HEK293 (cell line): Measurements from ENCODE around the gene CTDNEP1.
A peak's percentile ranks its signal among the peaks of the same experiment; 100 is the strongest.

Experiments
- AEBP2 ChIP-seq: fragments of 450-650 bp; formaldehyde crosslinking; IDR thresholded peaks from 2 replicates; pipeline ENCODE4 v1.5.1; 2016; ENCODE audit warnings: missing biosample characterization, missing genetic modification characterization, borderline replicate concordance
- BCL11A ChIP-seq: fragments of 450-650 bp; formaldehyde crosslinking; IDR thresholded peaks from 2 replicates; pipeline ENCODE4 v1.5.1; 2016; ENCODE audit warnings: low read depth, missing biosample characterization, missing genetic modification characterization
- KLF7 ChIP-seq: fragments of 450-650 bp; formaldehyde crosslinking; IDR thresholded peaks from 2 replicates; pipeline ENCODE4 v1.5.1; 2016; ENCODE audit warnings: missing biosample characterization, missing genetic modification characterization, borderline replicate concordance
- KLF9 ChIP-seq: fragments of 450-650 bp; formaldehyde crosslinking; IDR thresholded peaks from 2 replicates; pipeline ENCODE4 v1.5.1; 2016; ENCODE audit warnings: missing biosample characterization, missing genetic modification characterization, low read depth
- MZF1 ChIP-seq: fragments of 450-650 bp; formaldehyde crosslinking; IDR thresholded peaks from 2 replicates; pipeline ENCODE4 v1.5.1; 2017; ENCODE audit warnings: missing biosample characterization, missing genetic modification characterization, borderline replicate concordance
- OVOL3 ChIP-seq: fragments of 450-650 bp; formaldehyde crosslinking; IDR thresholded peaks from 2 replicates; pipeline ENCODE4 v1.5.1; 2016; ENCODE audit warnings: missing biosample characterization, missing genetic modification characterization
- SP2 ChIP-seq: fragments of 450-650 bp; formaldehyde crosslinking; IDR thresholded peaks from 2 replicates; pipeline ENCODE4 v1.5.1; 2016; ENCODE audit warnings: missing biosample characterization, missing genetic modification characterization
- YY2 ChIP-seq: fragments of 450-650 bp; formaldehyde crosslinking; IDR thresholded peaks from 2 replicates; pipeline ENCODE4 v1.5.1; 2016; ENCODE audit warnings: missing biosample characterization, missing genetic modification characterization
- ZBTB10 ChIP-seq: fragments of 450-650 bp; formaldehyde crosslinking; IDR thresholded peaks from 2 replicates; pipeline ENCODE4 v1.5.1; 2016; ENCODE audit warnings: missing biosample characterization, missing genetic modification characterization
- ZBTB17 ChIP-seq: fragments of 450-650 bp; formaldehyde crosslinking; IDR thresholded peaks from 2 replicates; pipeline ENCODE4 v1.5.1; 2016; ENCODE audit warnings: missing biosample characterization, missing genetic modification characterization
- ZFP69B ChIP-seq: fragments of 450-650 bp; formaldehyde crosslinking; IDR thresholded peaks from 2 replicates; pipeline ENCODE4 v1.5.1; 2016; ENCODE audit warnings: missing biosample characterization, missing genetic modification characterization
- ZNF2 ChIP-seq: fragments of 450-650 bp; formaldehyde crosslinking; IDR thresholded peaks from 2 replicates; pipeline ENCODE4 v1.5.1; 2016; ENCODE audit warnings: missing biosample characterization, missing genetic modification characterization
- ZNF211 ChIP-seq: fragments of 450-650 bp; formaldehyde crosslinking; IDR thresholded peaks from 2 replicates; pipeline ENCODE4 v1.5.1; 2016; ENCODE audit warnings: low read depth, missing biosample characterization, missing genetic modification characterization
- ZNF274 ChIP-seq, 2 experiments: fragments of 200-500 bp in 1 of 2; fragments of 450-650 bp in 1 of 2; sonication (Bioruptor generic) in 1 of 2; formaldehyde crosslinking in 1 of 2; IDR thresholded peaks; 2 replicates each; pipeline versions ENCODE4 v1.5.1 to v1.6.1; 2014 to 2016; ENCODE audit warnings: borderline replicate concordance in 1 of 2, inconsistent platforms in 1 of 2, low read length in 1 of 2, missing biosample characterization in 1 of 2, missing genetic modification characterization in 1 of 2
- ZNF354C ChIP-seq: fragments of 450-650 bp; formaldehyde crosslinking; IDR thresholded peaks from 2 replicates; pipeline ENCODE4 v1.5.1; 2016; ENCODE audit warnings: missing biosample characterization, missing genetic modification characterization, low read depth, borderline replicate concordance
- ZNF449 ChIP-seq: fragments of 450-650 bp; formaldehyde crosslinking; IDR thresholded peaks from 2 replicates; pipeline ENCODE4 v1.5.1; 2017; ENCODE audit warnings: missing biosample characterization, mild to moderate bottlenecking, missing genetic modification characterization, moderate library complexity
- ZNF629 ChIP-seq: fragments of 450-650 bp; formaldehyde crosslinking; IDR thresholded peaks from 2 replicates; pipeline ENCODE4 v1.5.1; 2017; ENCODE audit warnings: missing biosample characterization, missing genetic modification characterization
- ZNF776 ChIP-seq: fragments of 450-650 bp; formaldehyde crosslinking; IDR thresholded peaks from 2 replicates; pipeline ENCODE4 v1.5.0; 2017; ENCODE audit warnings: missing biosample characterization, missing genetic modification characterization, borderline replicate concordance
- ZSCAN30 ChIP-seq: fragments of 450-650 bp; IDR thresholded peaks from 2 replicates; pipeline ENCODE4 v1.5.1; 2018; ENCODE audit warnings: missing biosample characterization, mild to moderate bottlenecking, missing genetic modification characterization, moderate library complexity
- TF ChIP-seq, protein P1 (sequence below): fragments of 450-650 bp; formaldehyde crosslinking; IDR thresholded peaks from 2 replicates; pipeline ENCODE4 v1.5.1; 2017; ENCODE audit warnings: missing biosample characterization, missing genetic modification characterization
- TF ChIP-seq, protein P2 (sequence below): fragments of 450-650 bp; formaldehyde crosslinking; IDR thresholded peaks from 2 replicates; pipeline ENCODE4 v1.5.1; 2016; ENCODE audit warnings: missing biosample characterization, missing genetic modification characterization, borderline replicate concordance
- TF ChIP-seq, protein P3 (sequence below): fragments of 450-650 bp; formaldehyde crosslinking; IDR thresholded peaks from 2 replicates; pipeline ENCODE4 v1.5.1; 2017; ENCODE audit warnings: missing biosample characterization, missing genetic modification characterization

Gene CTDNEP1

DNA sequence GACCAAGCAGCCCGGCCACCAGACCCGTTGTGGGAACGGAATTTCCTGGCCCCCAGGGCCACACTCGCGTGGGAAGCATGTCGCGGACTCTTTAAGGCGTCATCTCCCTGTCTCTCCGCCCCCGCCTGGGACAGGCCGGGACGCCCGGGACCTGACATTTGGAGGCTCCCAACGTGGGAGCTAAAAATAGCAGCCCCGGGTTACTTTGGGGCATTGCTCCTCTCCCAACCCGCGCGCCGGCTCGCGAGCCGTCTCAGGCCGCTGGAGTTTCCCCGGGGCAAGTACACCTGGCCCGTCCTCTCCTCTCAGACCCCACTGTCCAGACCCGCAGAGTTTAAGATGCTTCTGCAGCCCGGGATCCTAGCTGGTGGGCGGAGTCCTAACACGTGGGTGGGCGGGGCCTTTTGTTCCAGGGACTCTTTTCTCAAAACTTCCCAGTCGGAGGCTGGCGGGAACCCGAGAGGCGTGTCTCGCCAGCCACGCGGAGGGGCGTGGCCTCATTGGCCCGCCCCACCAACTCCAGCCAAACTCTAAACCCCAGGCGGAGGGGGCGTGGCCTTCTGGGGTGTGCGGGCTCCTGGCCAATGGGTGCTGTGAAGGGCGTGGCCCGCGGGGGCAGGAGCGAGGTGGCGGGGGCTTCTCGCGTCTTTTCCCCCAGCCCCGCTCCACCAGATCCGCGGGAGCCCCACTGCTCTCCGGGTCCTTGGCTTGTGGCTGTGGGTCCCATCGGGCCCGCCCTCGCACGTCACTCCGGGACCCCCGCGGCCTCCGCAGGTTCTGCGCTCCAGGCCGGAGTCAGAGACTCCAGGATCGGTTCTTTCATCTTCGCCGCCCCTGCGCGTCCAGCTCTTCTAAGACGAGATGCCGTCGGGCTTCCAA is 29.8 kb upstream of the CTDNEP1 start, which contains the start of gene SLC2A4 (continued):
- TF ChIP-seq, protein P1, sequence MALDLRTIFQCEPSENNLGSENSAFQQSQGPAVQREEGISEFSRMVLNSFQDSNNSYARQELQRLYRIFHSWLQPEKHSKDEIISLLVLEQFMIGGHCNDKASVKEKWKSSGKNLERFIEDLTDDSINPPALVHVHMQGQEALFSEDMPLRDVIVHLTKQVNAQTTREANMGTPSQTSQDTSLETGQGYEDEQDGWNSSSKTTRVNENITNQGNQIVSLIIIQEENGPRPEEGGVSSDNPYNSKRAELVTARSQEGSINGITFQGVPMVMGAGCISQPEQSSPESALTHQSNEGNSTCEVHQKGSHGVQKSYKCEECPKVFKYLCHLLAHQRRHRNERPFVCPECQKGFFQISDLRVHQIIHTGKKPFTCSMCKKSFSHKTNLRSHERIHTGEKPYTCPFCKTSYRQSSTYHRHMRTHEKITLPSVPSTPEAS, result no peak
- TF ChIP-seq MZF1 (tag by site-specific recombination), result no peak
- TF ChIP-seq OVOL3 (tag by site-specific recombination), result no peak
- no peak for TF ChIP-seq BCL11A (tag by site-specific recombination)
- no peak for TF ChIP-seq ZNF354C (tag by site-specific recombination)
- TF ChIP-seq ZNF274 (IDR thresholded peaks at IDR 0.05; ENCODE audit: low read length), result no peak
- TF ChIP-seq ZNF274 (tag by site-specific recombination; IDR thresholded peaks at IDR 0.05; ENCODE audit: borderline replicate concordance), result no peak
- no peak for TF ChIP-seq ZNF776
- peak; percentile 27; the same call in 1 of the 2 replicates for TF ChIP-seq ZFP69B (tag by site-specific recombination)
- TF ChIP-seq, protein P2, sequence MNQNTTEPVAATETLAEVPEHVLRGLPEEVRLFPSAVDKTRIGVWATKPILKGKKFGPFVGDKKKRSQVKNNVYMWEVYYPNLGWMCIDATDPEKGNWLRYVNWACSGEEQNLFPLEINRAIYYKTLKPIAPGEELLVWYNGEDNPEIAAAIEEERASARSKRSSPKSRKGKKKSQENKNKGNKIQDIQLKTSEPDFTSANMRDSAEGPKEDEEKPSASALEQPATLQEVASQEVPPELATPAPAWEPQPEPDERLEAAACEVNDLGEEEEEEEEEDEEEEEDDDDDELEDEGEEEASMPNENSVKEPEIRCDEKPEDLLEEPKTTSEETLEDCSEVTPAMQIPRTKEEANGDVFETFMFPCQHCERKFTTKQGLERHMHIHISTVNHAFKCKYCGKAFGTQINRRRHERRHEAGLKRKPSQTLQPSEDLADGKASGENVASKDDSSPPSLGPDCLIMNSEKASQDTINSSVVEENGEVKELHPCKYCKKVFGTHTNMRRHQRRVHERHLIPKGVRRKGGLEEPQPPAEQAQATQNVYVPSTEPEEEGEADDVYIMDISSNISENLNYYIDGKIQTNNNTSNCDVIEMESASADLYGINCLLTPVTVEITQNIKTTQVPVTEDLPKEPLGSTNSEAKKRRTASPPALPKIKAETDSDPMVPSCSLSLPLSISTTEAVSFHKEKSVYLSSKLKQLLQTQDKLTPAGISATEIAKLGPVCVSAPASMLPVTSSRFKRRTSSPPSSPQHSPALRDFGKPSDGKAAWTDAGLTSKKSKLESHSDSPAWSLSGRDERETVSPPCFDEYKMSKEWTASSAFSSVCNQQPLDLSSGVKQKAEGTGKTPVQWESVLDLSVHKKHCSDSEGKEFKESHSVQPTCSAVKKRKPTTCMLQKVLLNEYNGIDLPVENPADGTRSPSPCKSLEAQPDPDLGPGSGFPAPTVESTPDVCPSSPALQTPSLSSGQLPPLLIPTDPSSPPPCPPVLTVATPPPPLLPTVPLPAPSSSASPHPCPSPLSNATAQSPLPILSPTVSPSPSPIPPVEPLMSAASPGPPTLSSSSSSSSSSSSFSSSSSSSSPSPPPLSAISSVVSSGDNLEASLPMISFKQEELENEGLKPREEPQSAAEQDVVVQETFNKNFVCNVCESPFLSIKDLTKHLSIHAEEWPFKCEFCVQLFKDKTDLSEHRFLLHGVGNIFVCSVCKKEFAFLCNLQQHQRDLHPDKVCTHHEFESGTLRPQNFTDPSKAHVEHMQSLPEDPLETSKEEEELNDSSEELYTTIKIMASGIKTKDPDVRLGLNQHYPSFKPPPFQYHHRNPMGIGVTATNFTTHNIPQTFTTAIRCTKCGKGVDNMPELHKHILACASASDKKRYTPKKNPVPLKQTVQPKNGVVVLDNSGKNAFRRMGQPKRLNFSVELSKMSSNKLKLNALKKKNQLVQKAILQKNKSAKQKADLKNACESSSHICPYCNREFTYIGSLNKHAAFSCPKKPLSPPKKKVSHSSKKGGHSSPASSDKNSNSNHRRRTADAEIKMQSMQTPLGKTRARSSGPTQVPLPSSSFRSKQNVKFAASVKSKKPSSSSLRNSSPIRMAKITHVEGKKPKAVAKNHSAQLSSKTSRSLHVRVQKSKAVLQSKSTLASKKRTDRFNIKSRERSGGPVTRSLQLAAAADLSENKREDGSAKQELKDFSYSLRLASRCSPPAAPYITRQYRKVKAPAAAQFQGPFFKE, result no peak
- no peak for TF ChIP-seq YY2 (tag by site-specific recombination)
- no peak for TF ChIP-seq AEBP2 (tag by site-specific recombination)
- TF ChIP-seq ZNF629 (tag by site-specific recombination), result peak; percentile 73
- TF ChIP-seq, protein P3, sequence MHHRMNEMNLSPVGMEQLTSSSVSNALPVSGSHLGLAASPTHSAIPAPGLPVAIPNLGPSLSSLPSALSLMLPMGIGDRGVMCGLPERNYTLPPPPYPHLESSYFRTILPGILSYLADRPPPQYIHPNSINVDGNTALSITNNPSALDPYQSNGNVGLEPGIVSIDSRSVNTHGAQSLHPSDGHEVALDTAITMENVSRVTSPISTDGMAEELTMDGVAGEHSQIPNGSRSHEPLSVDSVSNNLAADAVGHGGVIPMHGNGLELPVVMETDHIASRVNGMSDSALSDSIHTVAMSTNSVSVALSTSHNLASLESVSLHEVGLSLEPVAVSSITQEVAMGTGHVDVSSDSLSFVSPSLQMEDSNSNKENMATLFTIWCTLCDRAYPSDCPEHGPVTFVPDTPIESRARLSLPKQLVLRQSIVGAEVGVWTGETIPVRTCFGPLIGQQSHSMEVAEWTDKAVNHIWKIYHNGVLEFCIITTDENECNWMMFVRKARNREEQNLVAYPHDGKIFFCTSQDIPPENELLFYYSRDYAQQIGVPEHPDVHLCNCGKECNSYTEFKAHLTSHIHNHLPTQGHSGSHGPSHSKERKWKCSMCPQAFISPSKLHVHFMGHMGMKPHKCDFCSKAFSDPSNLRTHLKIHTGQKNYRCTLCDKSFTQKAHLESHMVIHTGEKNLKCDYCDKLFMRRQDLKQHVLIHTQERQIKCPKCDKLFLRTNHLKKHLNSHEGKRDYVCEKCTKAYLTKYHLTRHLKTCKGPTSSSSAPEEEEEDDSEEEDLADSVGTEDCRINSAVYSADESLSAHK, result no peak
- TF ChIP-seq ZNF2 (tag by site-specific recombination), result no peak
- TF ChIP-seq ZNF449 (tag by site-specific recombination), result peak; percentile 51
- TF ChIP-seq ZBTB10 (tag by site-specific recombination), result 0 out of 2 replicates have a peak, but pooled peaks have one; percentile 33
- no peak for TF ChIP-seq KLF7
- peak; percentile 88 for TF ChIP-seq SP2 (tag by site-specific recombination)
- TF ChIP-seq ZNF211 (tag by site-specific recombination), result no peak
- peak; percentile 99 for TF ChIP-seq KLF9 (tag by site-specific recombination)
- peak; percentile 86 for TF ChIP-seq ZBTB17 (tag by site-specific recombination)
- TF ChIP-seq ZSCAN30, result no peak
